Suprapubic skin (tissue), 3 donors: ENCODE data around the gene C20orf141.

ENCODE experiments used
- CTCF ChIP-seq, 2 donors: fragments of 200-600 bp in 1 of 2; fragments of 450-650 bp in 1 of 2; sonication (generic) in 1 of 2; IDR thresholded peaks; one replicate each; pipeline ENCODE4 v1.5.1; 2016 to 2019; ENCODE audit warnings: antibody characterized with exemption in 2 of 2, mild to moderate bottlenecking in 1 of 2, moderate library complexity in 1 of 2
- POLR2AphosphoS5 ChIP-seq, 3 donors: sonication (generic); formaldehyde crosslinking; IDR thresholded peaks; one replicate each; pipeline ENCODE4 v1.6.1; 2017; ENCODE audit warnings: antibody characterized with exemption in 3 of 3

GRCh38 chr20:2814587-2815051 lies at the start of gene C20orf141:
- TF ChIP-seq POLR2AphosphoS5 (IDR thresholded peaks at IDR 0.05) (no peak), CTCF (IDR thresholded peaks at IDR 0.05) (no peak)
